Measurements from ENCODE around the gene CAPZA2.

CAPZA2 gene

GRCh38 chr7:116952635-116953371 lies 90.4 kb downstream of the CAPZA2 start:
- Histone ChIP-seq H2AFZ (ENCODE audit: low read length) (peak overlapping the region; percentile 42; the same call in 1 of the 2 replicates), H3K79me2 (ENCODE audit: insufficient read depth, low read length) (no peaks in the 10 kb centered on the region), H3F3A (ENCODE audit: insufficient read depth, low read length) (no peaks in the 10 kb centered on the region), H3K4me3 (ENCODE audit: low read depth, low read length, poor library complexity, severe bottlenecking) (peak overlapping the region; percentile 70), H3K4me1 (ENCODE audit: insufficient read depth, low read length, severe bottlenecking) (peaks cover 16% of the 10 kb centered on the region), H3K9ac (ENCODE audit: low read length) (peak overlapping the region; percentile 58), H3K9me3 (ENCODE audit: low read length) (no peaks in the 10 kb centered on the region), H4K20me1 (ENCODE audit: insufficient read depth, low read length) (no peaks in the 10 kb centered on the region), H3K4me2 (ENCODE audit: low read length) (peak overlapping the region; percentile 62), H3K27ac (ENCODE audit: low read depth, low read length, poor library complexity, severe bottlenecking) (no peak overlapping the region), H3K9me2 (ENCODE audit: low read depth, low read length) (no peaks in the 10 kb centered on the region), H3K36me3 (ENCODE audit: insufficient read depth, low read length) (no peaks in the 10 kb centered on the region), H3K27me3 (ENCODE audit: insufficient read depth, low read length) (no peaks in the 10 kb centered on the region)
- TF ChIP-seq EZH2 (IDR thresholded peaks at IDR 0.05; ENCODE audit: borderline replicate concordance, low read length) (no peak), CTCF (IDR thresholded peaks at IDR 0.05; ENCODE audit: low read length) (no peak)

- H3K9me3 ChIP-seq (ENCODE audit: low read length) = no peaks in the 10 kb centered on the region
- peak within 1 kb of the TSS; percentile 80 for H3K9ac ChIP-seq (ENCODE audit: low read length)
- peak within 1 kb of the TSS; percentile 70 for H3K4me3 ChIP-seq (ENCODE audit: low read depth, low read length, poor library complexity, severe bottlenecking)
- no peaks in the 10 kb centered on the region for H3K36me3 ChIP-seq (ENCODE audit: insufficient read depth, low read length)
- H3K79me2 ChIP-seq (ENCODE audit: insufficient read depth, low read length) = no peaks in the 10 kb centered on the region
- H3K4me1 ChIP-seq (ENCODE audit: insufficient read depth, low read length, severe bottlenecking) = peaks cover 16% of the 10 kb centered on the region
- no peaks in the 10 kb centered on the region for H3K9me2 ChIP-seq (ENCODE audit: low read depth, low read length)
- TF ChIP-seq EZH2 (IDR thresholded peaks at IDR 0.05; ENCODE audit: borderline replicate concordance, low read length) (no peak), CTCF (IDR thresholded peaks at IDR 0.05; ENCODE audit: low read length) (no peak)
- no peaks in the 10 kb centered on the region for H3K27me3 ChIP-seq (ENCODE audit: insufficient read depth, low read length)
- peak within 1 kb of the TSS; percentile 42; the same call in 1 of the 2 replicates for H2AFZ ChIP-seq (ENCODE audit: low read length)
- H3K27ac ChIP-seq (ENCODE audit: low read depth, low read length, poor library complexity, severe bottlenecking) = no peak within 1 kb of the TSS
- H4K20me1 ChIP-seq (ENCODE audit: insufficient read depth, low read length) = no peaks in the 10 kb centered on the region
- no peaks in the 10 kb centered on the region for H3F3A ChIP-seq (ENCODE audit: insufficient read depth, low read length)
- peak within 1 kb of the TSS; percentile 83 for H3K4me2 ChIP-seq (ENCODE audit: low read length)
These were observed 91.1 kb downstream of the CAPZA2 start, which contains the start of gene ST7 for GRCh38 chr7:116953372-116953905. Gene ST7, plus strand, starts transcription at chr7:116953501. Its CDS starts 40 bp downstream, at chr7:116953541.

GRCh38 chr7:116953906-116954838 lies 91.8 kb downstream of the CAPZA2 start:
- Histone ChIP-seq H3K9me2 (ENCODE audit: low read depth, low read length) (no peaks in the 10 kb centered on the region), H3K4me1 (ENCODE audit: insufficient read depth, low read length, severe bottlenecking) (peaks cover 16% of the 10 kb centered on the region), H3K4me3 (ENCODE audit: low read depth, low read length, poor library complexity, severe bottlenecking) (peak overlapping the region; percentile 70), H3K27ac (ENCODE audit: low read depth, low read length, poor library complexity, severe bottlenecking) (no peak overlapping the region), H3K27me3 (ENCODE audit: insufficient read depth, low read length) (no peaks in the 10 kb centered on the region), H4K20me1 (ENCODE audit: insufficient read depth, low read length) (no peaks in the 10 kb centered on the region), H3K36me3 (ENCODE audit: insufficient read depth, low read length) (no peaks in the 10 kb centered on the region), H3K79me2 (ENCODE audit: insufficient read depth, low read length) (no peaks in the 10 kb centered on the region), H3K9ac (ENCODE audit: low read length) (peak overlapping the region; percentile 57), H3F3A (ENCODE audit: insufficient read depth, low read length) (no peaks in the 10 kb centered on the region), H2AFZ (ENCODE audit: low read length) (0 out of 2 replicates have a peak overlapping the region, but pooled peaks have one; percentile 22), H3K9me3 (ENCODE audit: low read length) (no peaks in the 10 kb centered on the region), H3K4me2 (ENCODE audit: low read length) (peak overlapping the region; percentile 83)
- TF ChIP-seq EZH2 (IDR thresholded peaks at IDR 0.05; ENCODE audit: borderline replicate concordance, low read length) = no peak
